ENCODE measurements around the gene GSE1. TPM values are rescaled to one million over a fixed set of nuclear protein-coding genes. Genes with fewer than 3 reads are reported as not detected.
A peak's percentile ranks its signal among the peaks of the same experiment; 100 is the strongest.

GSE1 gene
- total RNA-seq (2014; rRNA removed) = 38.4 and 60.8 TPM in 2 replicates
- Bru-seq, nascent RNA = percentile 67 among the genes with signal in this experiment
- BruChase-seq, experiment 1, labeled RNA remaining after a 6-hour chase = percentile 79 among the genes with signal in this experiment
- BruChase-seq, experiment 2, labeled RNA remaining after a 2-hour chase = percentile 75 among the genes with signal in this experiment
- long read RNA-seq, partial matches to known transcripts = 64 of 124 reads
- long read RNA-seq, other reads (novel, unspliced or antisense) = 60 of 124 reads

- ChIA-PET POLR2A (ENCODE audit: unreplicated experiment) (no interaction called here), CTCF (interaction anchor here (0.5 to 1.4 kb wide), 3 partner anchors 56 to 508 kb away, joined by 4 to 5 read pairs (median 5); no protein-coding TSS in a partner anchor)
- peak within 1 kb of the TSS; percentile 91 for H3K4me2 ChIP-seq (ENCODE audit: low read length)
- peaks cover 3% of the 10 kb centered on the region; the same call in 1 of the 2 replicates for H3K36me3 ChIP-seq (ENCODE audit: low read depth, low read length)
- TF ChIP-seq, protein P1, sequence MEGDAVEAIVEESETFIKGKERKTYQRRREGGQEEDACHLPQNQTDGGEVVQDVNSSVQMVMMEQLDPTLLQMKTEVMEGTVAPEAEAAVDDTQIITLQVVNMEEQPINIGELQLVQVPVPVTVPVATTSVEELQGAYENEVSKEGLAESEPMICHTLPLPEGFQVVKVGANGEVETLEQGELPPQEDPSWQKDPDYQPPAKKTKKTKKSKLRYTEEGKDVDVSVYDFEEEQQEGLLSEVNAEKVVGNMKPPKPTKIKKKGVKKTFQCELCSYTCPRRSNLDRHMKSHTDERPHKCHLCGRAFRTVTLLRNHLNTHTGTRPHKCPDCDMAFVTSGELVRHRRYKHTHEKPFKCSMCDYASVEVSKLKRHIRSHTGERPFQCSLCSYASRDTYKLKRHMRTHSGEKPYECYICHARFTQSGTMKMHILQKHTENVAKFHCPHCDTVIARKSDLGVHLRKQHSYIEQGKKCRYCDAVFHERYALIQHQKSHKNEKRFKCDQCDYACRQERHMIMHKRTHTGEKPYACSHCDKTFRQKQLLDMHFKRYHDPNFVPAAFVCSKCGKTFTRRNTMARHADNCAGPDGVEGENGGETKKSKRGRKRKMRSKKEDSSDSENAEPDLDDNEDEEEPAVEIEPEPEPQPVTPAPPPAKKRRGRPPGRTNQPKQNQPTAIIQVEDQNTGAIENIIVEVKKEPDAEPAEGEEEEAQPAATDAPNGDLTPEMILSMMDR (conservative IDR thresholded peaks at IDR 0.05; ENCODE audit: low read depth, low read length) = no peak
- TF ChIP-seq EZH2 (IDR thresholded peaks at IDR 0.05; ENCODE audit: low read length, unreplicated experiment) (no peak), EZH2phosphoT487 (IDR thresholded peaks at IDR 0.05; ENCODE audit: borderline replicate concordance, low read length) (peak; percentile 99)
- DNase-seq (peak; percentile 92), ATAC-seq (peak; percentile 36)
- H3K79me2 ChIP-seq (ENCODE audit: low read length) = peaks cover 44% of the 10 kb centered on the region
- H3K4me1 ChIP-seq (ENCODE audit: insufficient read depth, low read length) = peaks cover 39% of the 10 kb centered on the region
- H3K27ac ChIP-seq (ENCODE audit: low read length) = peak within 1 kb of the TSS; percentile 32
- intact Hi-C loops (cut with micrococcal nuclease) = loop anchor here (10.0 kb wide), 1 partner anchor 218 kb away; no protein-coding TSS in a partner anchor
- H4K20me1 ChIP-seq (ENCODE audit: low read length) = peaks cover 24% of the 10 kb centered on the region
- H3K9me2 ChIP-seq (replicated peaks; ENCODE audit: low read length) = no peaks in the 10 kb centered on the region
- 0 out of 2 replicates have a peak within 1 kb of the TSS, but pooled peaks have one; percentile 9 for H2AFZ ChIP-seq (ENCODE audit: low read length)
- H3K9ac ChIP-seq (ENCODE audit: low read length) = no peak within 1 kb of the TSS
- no peaks in the 10 kb centered on the region for H3K27me3 ChIP-seq (ENCODE audit: low read length)
- H3F3A ChIP-seq (ENCODE audit: low read length, unreplicated experiment) = peaks cover 5% of the 10 kb centered on the region
- no TSS peak for BruUV-seq (replicated peaks)
- no peaks in the 10 kb centered on the region for H3K9me3 ChIP-seq (ENCODE audit: low read length)
- H3K4me3 ChIP-seq (ENCODE audit: low read length) = peak within 1 kb of the TSS; percentile 87
These were observed at the start of gene GSE1 for GRCh38 chr16:85612801-85613603. GSE1 (plus strand) TSS chr16:85613322; CDS start chr16:85613392, 70 bp downstream.

DNA sequence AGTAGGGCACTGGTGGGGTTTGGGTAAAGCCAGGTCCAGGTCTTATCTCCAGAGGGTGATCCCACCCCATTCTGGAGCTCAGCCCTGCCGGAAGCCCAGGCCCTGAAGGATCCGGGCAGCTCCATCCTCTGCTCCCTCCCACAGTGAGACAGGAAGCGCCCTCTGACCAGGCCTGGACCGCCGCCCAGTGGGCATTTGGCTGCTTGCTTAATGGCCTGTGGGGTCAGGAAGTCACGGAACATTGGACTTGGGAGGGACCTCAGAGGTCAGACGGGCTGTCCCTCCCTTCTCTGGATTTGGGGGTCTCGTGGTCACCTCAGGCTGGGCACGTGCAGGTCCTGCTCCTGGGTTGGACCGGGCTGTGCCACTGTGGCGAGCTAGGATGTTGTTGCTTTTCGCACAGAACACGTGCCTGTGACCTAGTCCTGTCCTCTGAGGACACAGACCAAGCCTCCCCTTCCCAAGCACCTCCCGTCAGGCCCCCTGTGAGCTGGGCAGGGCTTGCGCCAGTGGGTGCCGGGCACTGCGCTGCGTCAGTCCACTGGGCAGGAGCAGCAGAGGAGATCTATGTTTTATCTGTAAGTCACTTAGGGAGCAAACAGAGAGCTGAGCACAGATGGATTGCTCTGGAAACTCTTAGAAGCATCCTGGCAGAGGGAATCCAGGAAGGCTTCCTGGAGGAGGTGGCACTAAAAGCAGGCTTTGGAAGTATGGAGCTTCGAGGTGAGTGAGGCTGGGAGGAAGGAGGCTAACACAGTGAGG lies 49.4 kb upstream of the GSE1 start:
- no peaks in the 10 kb centered on the region for H3K36me3 ChIP-seq (ENCODE audit: low read depth, low read length)
- intact Hi-C loops (cut with micrococcal nuclease) = no loop called here
- H3K9ac ChIP-seq (ENCODE audit: low read length) = no peak overlapping the region
- no TSS peak for BruUV-seq (replicated peaks)
- H3K4me2 ChIP-seq (ENCODE audit: low read length) = no peak overlapping the region
- ChIA-PET CTCF (no interaction called here), POLR2A (ENCODE audit: unreplicated experiment) (interaction anchor here (0.6 kb wide), 1 partner anchor 16 kb away, joined by 15 read pairs; no protein-coding TSS in a partner anchor)
- H3K4me3 ChIP-seq (ENCODE audit: low read length) = no peak overlapping the region
- peaks cover 17% of the 10 kb centered on the region for H3K4me1 ChIP-seq (ENCODE audit: insufficient read depth, low read length)
- peak; percentile 69 for ATAC-seq
- no peak overlapping the region for H3K27ac ChIP-seq (ENCODE audit: low read length)
- H3K9me2 ChIP-seq (replicated peaks; ENCODE audit: low read length) = no peaks in the 10 kb centered on the region
- H3F3A ChIP-seq (ENCODE audit: low read length, unreplicated experiment) = no peaks in the 10 kb centered on the region
- peak; percentile 4 for DNase-seq
- H3K9me3 ChIP-seq (ENCODE audit: low read length) = no peaks in the 10 kb centered on the region
- no peaks in the 10 kb centered on the region for H4K20me1 ChIP-seq (ENCODE audit: low read length)
- peaks cover 16% of the 10 kb centered on the region for H3K79me2 ChIP-seq (ENCODE audit: low read length)
- no peak overlapping the region for H2AFZ ChIP-seq (ENCODE audit: low read length)
- no peak for TF ChIP-seq EZH2phosphoT487 (IDR thresholded peaks at IDR 0.05; ENCODE audit: borderline replicate concordance, low read length)
- TF ChIP-seq EZH2 (IDR thresholded peaks at IDR 0.05; ENCODE audit: low read length, unreplicated experiment) = no peak
- TF ChIP-seq, protein P1 (conservative IDR thresholded peaks at IDR 0.05; ENCODE audit: low read depth, low read length) = no peak
- H3K27me3 ChIP-seq (ENCODE audit: low read length) = no peaks in the 10 kb centered on the region

Measured in PC-3 (cell line).